Smooth muscle cell (in vitro differentiated cells): ENCODE data around the gene TMEM165. TPM values are rescaled to one million over a fixed set of nuclear protein-coding genes. Genes with fewer than 3 reads are reported as not detected.

Experiments used
- DNase-seq: peaks from one replicate; lab custom pipeline; 2025; ENCODE audit not compliant: unreplicated experiment; lab: John Stamatoyannopoulos, UW
- H2AFZ ChIP-seq: fragments of 200-600 bp; sonication (generic); 2 replicates; pipeline ENCODE4 v1.6.0; 2016; ENCODE audit warnings: antibody characterized with exemption, low read depth, mild to moderate bottlenecking
- H3F3A ChIP-seq: fragments of 200-600 bp; sonication (generic); 2 replicates; pipeline ENCODE4 v1.6.0; 2017; ENCODE audit warnings: antibody characterized with exemption, low read depth
- H3K27ac ChIP-seq: fragments of 200-600 bp; sonication (generic); 2 replicates; pipeline ENCODE4 v1.5.1; 2016; ENCODE audit warnings: low read depth, mild to moderate bottlenecking
- H3K27me3 ChIP-seq: fragments of 200-600 bp; sonication (generic); 2 replicates; pipeline ENCODE4 v1.6.1; 2016; ENCODE audit warnings: low read depth, mild to moderate bottlenecking
- H3K36me3 ChIP-seq: fragments of 200-600 bp; sonication (generic); 2 replicates; pipeline ENCODE4 v1.5.1; 2016; ENCODE audit warnings: low read depth
- H3K4me1 ChIP-seq: fragments of 200-600 bp; sonication (generic); 2 replicates; pipeline ENCODE4 v1.5.1; 2016; ENCODE audit warnings: low read depth
- H3K4me2 ChIP-seq: fragments of 200-600 bp; sonication (generic); 2 replicates; pipeline ENCODE4 v1.6.0; 2016; ENCODE audit warnings: mild to moderate bottlenecking
- H3K4me3 ChIP-seq: fragments of 200-600 bp; sonication (generic); 2 replicates; pipeline ENCODE4 v1.5.1; 2016; ENCODE audit warnings: mild to moderate bottlenecking
- H3K79me2 ChIP-seq: fragments of 200-600 bp; sonication (generic); 2 replicates; pipeline ENCODE4 v1.6.0; 2016; ENCODE audit warnings: low read depth, mild to moderate bottlenecking
- H3K9ac ChIP-seq: fragments of 200-600 bp; sonication (generic); 2 replicates; pipeline ENCODE4 v1.6.0; 2016; ENCODE audit warnings: low read depth
- H3K9me3 ChIP-seq: fragments of 200-600 bp; sonication (generic); replicated peaks from 2 replicates; pipeline ENCODE4 v1.5.1; 2016; ENCODE audit warnings: low read depth
- H4K20me1 ChIP-seq: fragments of 200-600 bp; sonication (generic); 2 replicates; pipeline ENCODE4 v1.6.0; 2016; ENCODE audit warnings: low read depth
- WGBS: methylation state at CpG from one replicate; pipeline ENCODE4 v1.1.7; 2016; ENCODE audit warnings: low lambda C conversion rate; 5-methylcytosine and 5-hydroxymethylcytosine counted together
- polyA plus RNA-seq: library from polyadenylated mRNA; unstranded; fragments of >200 nt; fragmentation: Nextera tagmentation; extraction: Ambion mirVana; gene quantifications from 2 replicates; pipeline ENCODE4 v1.2.1, GENCODE V29; 2016
- total RNA-seq: library from RNA; depleted of rRNA; stranded (reverse); fragments of >200 nt; gene quantifications from 2 replicates; pipeline ENCODE4 v1.2.3, GENCODE V29; 2014
- TF ChIP-seq, protein P1 (sequence below): fragments of 200-600 bp; sonication (generic); IDR thresholded peaks from 2 replicates; pipeline ENCODE4 v1.5.1; 2017; ENCODE audit warnings: borderline replicate concordance, mild to moderate bottlenecking, antibody characterized with exemption; ENCODE audit not compliant: insufficient read depth, poor library complexity, severe bottlenecking

The TMEM165 gene
- total and polyA plus RNA-seq, 2 experiments from 2014 or later = 167 to 235 TPM

DNA sequence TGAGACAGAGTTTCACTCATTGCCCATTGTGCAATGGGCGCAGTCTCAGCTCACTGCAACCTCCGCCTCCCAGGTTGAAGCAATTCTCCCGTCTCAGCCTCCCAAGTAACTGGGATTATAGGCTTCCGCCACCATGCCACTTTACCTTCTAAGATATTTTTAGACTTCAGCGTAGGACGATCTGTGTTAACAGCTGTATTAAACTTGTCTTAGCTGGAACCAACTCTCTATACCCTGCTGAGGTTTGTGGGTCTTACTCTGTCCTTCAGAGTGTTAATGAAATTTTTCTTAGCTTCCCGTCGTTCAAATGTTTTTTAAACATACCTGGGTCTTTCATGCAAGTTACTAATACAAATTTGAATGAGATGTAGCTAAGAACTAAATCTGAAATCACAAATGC lies 14.7 kb downstream of the TMEM165 start:
- no peaks in the 10 kb centered on the region for H3K27me3 ChIP-seq
- H4K20me1 ChIP-seq = peaks cover 100% of the 10 kb centered on the region
- WGBS = 95% methylated on average over 8 of the region's 8 CpGs
- no peak overlapping the region for H3K9ac ChIP-seq
- H3K9me3 ChIP-seq = no peaks in the 10 kb centered on the region
- no peaks in the 10 kb centered on the region for H3F3A ChIP-seq
- no peak for DNase-seq
- no peak overlapping the region for H3K4me2 ChIP-seq
- peaks cover 100% of the 10 kb centered on the region for H3K79me2 ChIP-seq
- H3K36me3 ChIP-seq = peaks cover 5% of the 10 kb centered on the region
- H2AFZ ChIP-seq = no peak overlapping the region
- no peak overlapping the region for H3K4me3 ChIP-seq
- H3K27ac ChIP-seq = peak overlapping the region; percentile 48
- TF ChIP-seq, protein P1, sequence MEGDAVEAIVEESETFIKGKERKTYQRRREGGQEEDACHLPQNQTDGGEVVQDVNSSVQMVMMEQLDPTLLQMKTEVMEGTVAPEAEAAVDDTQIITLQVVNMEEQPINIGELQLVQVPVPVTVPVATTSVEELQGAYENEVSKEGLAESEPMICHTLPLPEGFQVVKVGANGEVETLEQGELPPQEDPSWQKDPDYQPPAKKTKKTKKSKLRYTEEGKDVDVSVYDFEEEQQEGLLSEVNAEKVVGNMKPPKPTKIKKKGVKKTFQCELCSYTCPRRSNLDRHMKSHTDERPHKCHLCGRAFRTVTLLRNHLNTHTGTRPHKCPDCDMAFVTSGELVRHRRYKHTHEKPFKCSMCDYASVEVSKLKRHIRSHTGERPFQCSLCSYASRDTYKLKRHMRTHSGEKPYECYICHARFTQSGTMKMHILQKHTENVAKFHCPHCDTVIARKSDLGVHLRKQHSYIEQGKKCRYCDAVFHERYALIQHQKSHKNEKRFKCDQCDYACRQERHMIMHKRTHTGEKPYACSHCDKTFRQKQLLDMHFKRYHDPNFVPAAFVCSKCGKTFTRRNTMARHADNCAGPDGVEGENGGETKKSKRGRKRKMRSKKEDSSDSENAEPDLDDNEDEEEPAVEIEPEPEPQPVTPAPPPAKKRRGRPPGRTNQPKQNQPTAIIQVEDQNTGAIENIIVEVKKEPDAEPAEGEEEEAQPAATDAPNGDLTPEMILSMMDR = no peak
- H3K4me1 ChIP-seq = peaks cover 5% of the 10 kb centered on the region

DNA sequence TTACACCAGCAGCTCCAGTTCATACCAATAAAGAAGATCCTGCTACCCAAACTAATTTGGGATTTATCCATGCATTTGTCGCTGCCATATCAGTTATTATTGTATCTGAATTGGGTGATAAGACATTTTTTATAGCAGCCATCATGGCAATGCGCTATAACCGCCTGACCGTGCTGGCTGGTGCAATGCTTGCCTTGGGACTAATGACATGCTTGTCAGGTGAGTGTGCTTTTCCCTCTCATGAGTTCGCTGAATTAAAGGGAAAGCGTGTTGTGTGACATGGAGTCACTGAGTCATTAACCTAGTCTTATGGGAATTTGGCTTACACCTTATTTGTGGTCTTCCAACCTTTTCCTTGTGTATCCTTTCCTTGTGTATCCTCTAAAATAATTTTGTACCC lies 15.9 kb downstream of the TMEM165 start:
- H3K9ac ChIP-seq = no peak overlapping the region
- H3K4me3 ChIP-seq = no peak overlapping the region
- no peak overlapping the region for H3K4me2 ChIP-seq
- peaks cover 100% of the 10 kb centered on the region for H4K20me1 ChIP-seq
- H3K36me3 ChIP-seq = peaks cover 7% of the 10 kb centered on the region
- H3K27ac ChIP-seq = peak overlapping the region; percentile 48
- peaks cover 100% of the 10 kb centered on the region for H3K79me2 ChIP-seq
- no peak overlapping the region for H2AFZ ChIP-seq
- H3K9me3 ChIP-seq = no peaks in the 10 kb centered on the region
- H3F3A ChIP-seq = no peaks in the 10 kb centered on the region
- H3K4me1 ChIP-seq = peaks cover 5% of the 10 kb centered on the region
- H3K27me3 ChIP-seq = no peaks in the 10 kb centered on the region
- DNase-seq = no peak
- TF ChIP-seq, protein P1 = no peak
- WGBS = 79% methylated on average over 6 of the region's 6 CpGs

DNA sequence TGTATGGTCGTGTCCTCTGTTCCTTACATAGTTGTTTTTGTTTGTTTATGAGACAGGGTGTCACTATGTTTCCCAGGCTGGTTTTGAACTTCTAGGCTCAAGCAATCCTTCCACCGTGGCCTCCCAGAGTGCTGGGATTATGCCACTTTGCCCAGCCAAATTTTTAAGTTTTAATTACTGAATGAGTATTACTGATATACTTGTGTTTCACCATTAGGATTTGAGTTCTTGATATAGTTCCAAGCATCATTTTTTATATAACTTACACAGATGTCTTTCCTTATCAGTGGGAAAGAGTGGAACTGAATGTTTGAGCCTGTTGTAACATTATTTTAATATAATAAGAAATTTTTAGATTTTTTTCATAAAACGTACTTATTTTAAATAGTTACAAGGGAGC lies 20.4 kb downstream of the TMEM165 start:
- Histone ChIP-seq H3K27me3 (no peaks in the 10 kb centered on the region), H3K9ac (no peak overlapping the region), H4K20me1 (peaks cover 97% of the 10 kb centered on the region), H3F3A (peaks cover 14% of the 10 kb centered on the region), H3K79me2 (peaks cover 89% of the 10 kb centered on the region), H3K4me3 (no peak overlapping the region), H3K36me3 (peaks cover 14% of the 10 kb centered on the region), H3K4me1 (no peaks in the 10 kb centered on the region), H2AFZ (no peak overlapping the region), H3K27ac (peak overlapping the region; percentile 16), H3K9me3 (no peaks in the 10 kb centered on the region), H3K4me2 (no peak overlapping the region)
- no peak for DNase-seq
- TF ChIP-seq, protein P1 = no peak
- WGBS = 88% methylated on average over 3 of the region's 3 CpGs

DNA sequence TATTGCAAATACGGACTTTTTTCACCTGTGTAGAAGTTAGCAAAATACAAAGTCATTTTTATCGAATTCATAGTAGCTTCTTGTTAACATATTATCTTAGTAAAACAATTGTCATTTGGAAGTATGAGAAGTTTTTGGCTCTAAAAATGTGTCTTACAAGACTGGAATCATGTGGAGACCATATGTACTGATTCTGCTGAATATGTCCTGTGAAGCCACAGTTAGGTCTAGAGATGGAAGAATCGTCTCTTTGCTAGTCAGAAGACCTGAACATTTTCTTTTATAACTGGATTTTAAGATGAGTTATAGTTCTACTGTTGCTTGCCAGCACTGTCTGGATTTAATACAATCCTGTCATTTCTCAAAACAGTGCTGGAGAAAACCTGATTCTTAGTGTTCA lies 29.0 kb downstream of the TMEM165 start:
- H3K27ac ChIP-seq = no peak overlapping the region
- H3K79me2 ChIP-seq = peaks cover 30% of the 10 kb centered on the region
- peaks cover 41% of the 10 kb centered on the region for H3F3A ChIP-seq
- H3K36me3 ChIP-seq = peaks cover 29% of the 10 kb centered on the region
- 98% methylated on average over 3 of the region's 3 CpGs for WGBS
- H3K4me2 ChIP-seq = no peak overlapping the region
- no peaks in the 10 kb centered on the region for H3K27me3 ChIP-seq
- no peaks in the 10 kb centered on the region for H3K9me3 ChIP-seq
- H2AFZ ChIP-seq = no peak overlapping the region
- no peak for DNase-seq
- TF ChIP-seq, protein P1 = no peak
- H3K4me1 ChIP-seq = no peaks in the 10 kb centered on the region
- no peak overlapping the region for H3K4me3 ChIP-seq
- H3K9ac ChIP-seq = no peak overlapping the region
- peaks cover 90% of the 10 kb centered on the region for H4K20me1 ChIP-seq
